ENCODE results near the gene GRIP1.

DNA sequence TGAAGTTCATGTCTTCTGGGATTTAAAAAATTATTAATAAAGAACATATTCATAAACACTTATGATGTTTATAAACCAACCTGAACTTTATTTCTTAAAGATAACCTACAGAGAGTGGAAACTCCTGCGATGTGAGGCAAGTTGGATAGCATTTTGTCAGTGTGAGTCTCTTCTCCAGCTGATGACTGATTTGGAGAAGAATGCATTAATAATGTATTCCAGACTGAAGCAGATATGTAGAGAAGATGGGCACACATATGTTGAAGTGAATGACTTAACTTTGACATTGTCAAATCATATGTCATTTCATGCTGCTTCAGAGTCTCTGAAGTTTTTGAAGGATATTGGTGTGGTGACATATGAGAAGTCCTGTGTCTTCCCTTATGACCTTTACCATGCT, 369.3 kb downstream of the GRIP1 start:
- TF ChIP-seq, protein P1, sequence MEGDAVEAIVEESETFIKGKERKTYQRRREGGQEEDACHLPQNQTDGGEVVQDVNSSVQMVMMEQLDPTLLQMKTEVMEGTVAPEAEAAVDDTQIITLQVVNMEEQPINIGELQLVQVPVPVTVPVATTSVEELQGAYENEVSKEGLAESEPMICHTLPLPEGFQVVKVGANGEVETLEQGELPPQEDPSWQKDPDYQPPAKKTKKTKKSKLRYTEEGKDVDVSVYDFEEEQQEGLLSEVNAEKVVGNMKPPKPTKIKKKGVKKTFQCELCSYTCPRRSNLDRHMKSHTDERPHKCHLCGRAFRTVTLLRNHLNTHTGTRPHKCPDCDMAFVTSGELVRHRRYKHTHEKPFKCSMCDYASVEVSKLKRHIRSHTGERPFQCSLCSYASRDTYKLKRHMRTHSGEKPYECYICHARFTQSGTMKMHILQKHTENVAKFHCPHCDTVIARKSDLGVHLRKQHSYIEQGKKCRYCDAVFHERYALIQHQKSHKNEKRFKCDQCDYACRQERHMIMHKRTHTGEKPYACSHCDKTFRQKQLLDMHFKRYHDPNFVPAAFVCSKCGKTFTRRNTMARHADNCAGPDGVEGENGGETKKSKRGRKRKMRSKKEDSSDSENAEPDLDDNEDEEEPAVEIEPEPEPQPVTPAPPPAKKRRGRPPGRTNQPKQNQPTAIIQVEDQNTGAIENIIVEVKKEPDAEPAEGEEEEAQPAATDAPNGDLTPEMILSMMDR (IDR thresholded peaks at IDR 0.05): no peak
- TF ChIP-seq POLR2A (IDR thresholded peaks at IDR 0.05) (no peak), POLR2AphosphoS5 (IDR thresholded peaks at IDR 0.05) (no peak), EP300 (IDR thresholded peaks at IDR 0.05) (no peak)
